HEK293 (cell line): ENCODE measurements around the gene HAUS1.
"Not testable (repeated sequence)": the region's sequence is repeated elsewhere in the genome, so short reads cannot be mapped to it uniquely, and the experiment has no call there.

Source experiments
- CTCF ChIA-PET: fragments of 350-600 bp; formaldehyde crosslinking; extraction: SDS; loops from one replicate; lab custom pipeline; 2021; ENCODE audit warnings: antibody characterized with exemption; lab: Yijun Ruan, JAX
- POLR2A ChIA-PET: fragments of 300-600 bp; formaldehyde crosslinking; extraction: SDS; loops from one replicate; lab custom pipeline; 2020; ENCODE audit warnings: antibody characterized with exemption, inconsistent platforms; lab: Yijun Ruan, JAX
- H3K27ac ChIP-seq: fragments of 200-500 bp; sonication (Bioruptor generic); 2 replicates; pipeline ENCODE4 v1.5.1; 2014; ENCODE audit warnings: low read depth, low read length, control low read depth, inconsistent platforms; ENCODE audit errors: extremely low read depth
- H3K36me3 ChIP-seq, 2 experiments: fragments of 200-500 bp in 1 of 2; sonication (Bioruptor generic) in 1 of 2; 1 replicate in 1 of 2; 2 replicates in 1 of 2; pipeline ENCODE4 v1.5.1; 2014 to 2017; ENCODE audit warnings: inconsistent platforms in 2 of 2, low read length in 2 of 2; ENCODE audit not compliant: control insufficient read depth in 2 of 2, insufficient read depth in 1 of 2
- H3K4me1 ChIP-seq: fragments of 200-500 bp; sonication (Bioruptor generic); 2 replicates; pipeline ENCODE4 v1.5.1; 2014; ENCODE audit warnings: mild to moderate bottlenecking, low read length, inconsistent platforms; ENCODE audit not compliant: control insufficient read depth, insufficient read depth
- H3K4me3 ChIP-seq: 2 replicates; pipeline ENCODE4 v1.5.1; 2011; ENCODE audit warnings: low read depth, mild to moderate bottlenecking, control low read depth, low read length, moderate library complexity
- H3K9me3 ChIP-seq: fragments of 200-500 bp; sonication (Bioruptor generic); 2 replicates; pipeline ENCODE4 v1.5.1; 2014; ENCODE audit warnings: low read depth, low read length, inconsistent platforms; ENCODE audit not compliant: control insufficient read depth, insufficient read depth
- HOXA7 ChIP-seq: sonication (generic); formaldehyde crosslinking; IDR thresholded peaks from 2 replicates; pipeline ENCODE4 v1.8.1; 2022; ENCODE audit warnings: missing genetic modification reagents, borderline replicate concordance
- OVOL3 ChIP-seq: fragments of 450-650 bp; formaldehyde crosslinking; IDR thresholded peaks from 2 replicates; pipeline ENCODE4 v1.5.1; 2016; ENCODE audit warnings: missing biosample characterization, missing genetic modification characterization
- ZBTB8A ChIP-seq: fragments of 450-650 bp; formaldehyde crosslinking; IDR thresholded peaks from 2 replicates; pipeline ENCODE4 v1.5.1; 2016; ENCODE audit warnings: missing biosample characterization, missing genetic modification characterization
- ZFP37 ChIP-seq: fragments of 450-650 bp; formaldehyde crosslinking; IDR thresholded peaks from 2 replicates; pipeline ENCODE4 v1.5.1; 2016; ENCODE audit warnings: missing biosample characterization, missing genetic modification characterization
- ZNF140 ChIP-seq: fragments of 450-650 bp; formaldehyde crosslinking; IDR thresholded peaks from 2 replicates; pipeline ENCODE4 v1.5.1; 2016; ENCODE audit warnings: missing biosample characterization, missing genetic modification characterization
- ZNF19 ChIP-seq: fragments of 450-650 bp; formaldehyde crosslinking; IDR thresholded peaks from 2 replicates; pipeline ENCODE4; 2016; ENCODE audit warnings: missing biosample characterization, missing genetic modification characterization, low read depth
- ZNF266 ChIP-seq: fragments of 450-650 bp; formaldehyde crosslinking; IDR thresholded peaks from 2 replicates; pipeline ENCODE4 v1.5.1; 2016; ENCODE audit warnings: missing biosample characterization, missing genetic modification characterization, low read depth
- ZNF394 ChIP-seq: fragments of 450-650 bp; formaldehyde crosslinking; IDR thresholded peaks from 2 replicates; pipeline ENCODE4 v1.5.1; 2016; ENCODE audit warnings: missing biosample characterization, missing genetic modification characterization, mild to moderate bottlenecking, moderate library complexity, borderline replicate concordance
- ZNF404 ChIP-seq: fragments of 450-650 bp; formaldehyde crosslinking; IDR thresholded peaks from 2 replicates; pipeline ENCODE4 v1.5.1; 2017; ENCODE audit warnings: missing biosample characterization, missing genetic modification characterization
- ZNF426 ChIP-seq: fragments of 450-650 bp; formaldehyde crosslinking; IDR thresholded peaks from 2 replicates; pipeline ENCODE4 v1.5.1; 2017; ENCODE audit warnings: missing biosample characterization, missing genetic modification characterization, mild to moderate bottlenecking, inconsistent platforms, moderate library complexity
- ZNF433 ChIP-seq: fragments of 450-650 bp; formaldehyde crosslinking; IDR thresholded peaks from 2 replicates; pipeline ENCODE4 v1.5.1; 2016; ENCODE audit warnings: missing biosample characterization, missing genetic modification characterization, low read depth
- ZNF555 ChIP-seq: fragments of 450-650 bp; formaldehyde crosslinking; conservative IDR thresholded peaks from 2 replicates; pipeline ENCODE4 v1.5.1; 2017; ENCODE audit warnings: missing biosample characterization, mild to moderate bottlenecking, missing genetic modification characterization, inconsistent platforms
- ZNF558 ChIP-seq: fragments of 450-650 bp; formaldehyde crosslinking; IDR thresholded peaks from 2 replicates; pipeline ENCODE4 v1.5.1; 2016; ENCODE audit warnings: missing biosample characterization, missing genetic modification characterization
- ZNF560 ChIP-seq: fragments of 450-650 bp; formaldehyde crosslinking; IDR thresholded peaks from 2 replicates; pipeline ENCODE4 v1.5.1; 2017; ENCODE audit warnings: missing biosample characterization, missing genetic modification characterization, borderline replicate concordance
- ZNF623 ChIP-seq: fragments of 450-650 bp; formaldehyde crosslinking; IDR thresholded peaks from 2 replicates; pipeline ENCODE4 v1.5.1; 2016; ENCODE audit warnings: missing biosample characterization, missing genetic modification characterization
- ZNF629 ChIP-seq: fragments of 450-650 bp; formaldehyde crosslinking; IDR thresholded peaks from 2 replicates; pipeline ENCODE4 v1.5.1; 2017; ENCODE audit warnings: missing biosample characterization, missing genetic modification characterization
- ZNF654 ChIP-seq: fragments of 450-650 bp; formaldehyde crosslinking; IDR thresholded peaks from 2 replicates; pipeline ENCODE4 v1.5.1; 2016; ENCODE audit warnings: low read depth, missing biosample characterization, missing genetic modification characterization
- ZNF664 ChIP-seq: fragments of 450-650 bp; formaldehyde crosslinking; IDR thresholded peaks from 2 replicates; pipeline ENCODE4 v1.5.1; 2016; ENCODE audit warnings: missing biosample characterization, missing genetic modification characterization
- ZNF791 ChIP-seq: fragments of 450-650 bp; formaldehyde crosslinking; IDR thresholded peaks from 2 replicates; pipeline ENCODE4 v1.5.1; 2016; ENCODE audit warnings: missing biosample characterization, missing genetic modification characterization
- ZXDB ChIP-seq: fragments of 450-650 bp; formaldehyde crosslinking; IDR thresholded peaks from 2 replicates; pipeline ENCODE4 v1.5.1; 2016; ENCODE audit warnings: missing biosample characterization, missing genetic modification characterization
- TF ChIP-seq, protein P1 (sequence below): fragments of 450-650 bp; formaldehyde crosslinking; IDR thresholded peaks from 2 replicates; pipeline ENCODE4 v1.5.1; 2016; ENCODE audit warnings: missing biosample characterization, missing genetic modification characterization
- TF ChIP-seq, protein P2 (sequence below): fragments of 450-650 bp; formaldehyde crosslinking; conservative IDR thresholded peaks from 2 replicates; pipeline ENCODE4 v1.5.1; 2016; ENCODE audit warnings: low read depth, missing biosample characterization, missing genetic modification characterization
- TF ChIP-seq, protein P3 (sequence below): fragments of 450-650 bp; formaldehyde crosslinking; conservative IDR thresholded peaks from 2 replicates; pipeline ENCODE4 v1.5.1; 2016; ENCODE audit warnings: low read depth, missing biosample characterization, missing genetic modification characterization

Gene HAUS1

DNA sequence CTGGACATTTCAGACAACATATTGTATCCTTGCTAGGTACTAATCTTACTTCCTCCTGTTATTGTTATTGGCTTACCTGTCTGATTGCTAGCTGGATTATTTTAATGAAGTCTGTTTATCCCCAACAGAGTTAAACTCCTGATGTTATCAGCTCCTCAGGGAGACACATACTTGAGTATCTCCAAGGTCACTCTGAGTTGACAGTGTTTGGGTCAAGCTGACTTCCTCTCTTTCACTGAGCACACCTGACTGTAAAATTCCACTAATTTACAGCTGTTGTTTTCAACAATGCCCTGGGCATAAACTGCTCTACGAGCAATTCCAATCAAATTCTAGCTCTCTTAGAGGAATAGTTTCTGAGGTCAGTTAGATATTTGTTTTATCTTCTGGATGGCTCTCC, 9.6 kb downstream of the HAUS1 start (continued):
- TF ChIP-seq HOXA7 (CRISPR knock-in tag), result no peak
- TF ChIP-seq ZNF140 (tag by site-specific recombination), result no peak

DNA sequence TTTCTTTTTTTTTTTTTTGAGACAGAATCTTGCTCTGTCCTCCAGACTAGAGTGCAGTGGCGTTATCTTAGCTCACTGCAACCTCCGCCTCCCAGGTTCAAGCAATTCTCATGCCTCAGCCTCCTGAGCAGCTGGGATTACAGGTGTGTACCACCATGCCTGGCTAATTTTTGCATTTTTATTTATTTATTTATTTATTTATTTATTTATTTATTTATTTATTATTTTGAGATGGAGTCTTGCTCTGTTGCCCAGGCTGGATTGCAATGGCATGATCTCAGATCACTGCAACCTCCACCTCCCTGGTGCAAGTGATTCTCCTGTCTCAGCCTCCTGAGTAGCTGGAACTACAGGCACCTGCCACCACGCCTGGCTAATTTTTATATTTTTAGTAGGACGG, 22.4 kb downstream of the HAUS1 start:
- H3K4me1 ChIP-seq, POLR2A ChIA-PET, H3K27ac ChIP-seq, H3K4me3 ChIP-seq, H3K9me3 ChIP-seq: not testable (repeated sequence)
- peaks cover 54 to 88% of the 10 kb centered on the region in 2 experiments for H3K36me3 ChIP-seq
- CTCF ChIA-PET, result interaction anchor here (0.5 to 1.3 kb wide), 3 partner anchors 9 to 516 kb away, joined by 3 read pairs; no protein-coding TSS in a partner anchor
- TF ChIP-seq ZNF404 (tag by site-specific recombination) (0 out of 2 replicates have a peak, but pooled peaks have one; percentile 41), ZBTB8A (peak; percentile 69), ZXDB (tag by site-specific recombination) (peak; percentile 58; the same call in 1 of the 2 replicates), ZNF266 (peak; percentile 61), ZNF426 (tag by site-specific recombination) (peak; percentile 79), ZNF19 (0 out of 2 replicates have a peak, but pooled peaks have one; percentile 74), ZNF654 (tag by site-specific recombination) (peak; percentile 39), ZNF560 (tag by site-specific recombination) (0 out of 2 replicates have a peak, but pooled peaks have one; percentile 65), ZNF140 (tag by site-specific recombination) (peak; percentile 66; the same call in 1 of the 2 replicates), ZFP37 (peak; percentile 52; the same call in 1 of the 2 replicates), ZNF433 (tag by site-specific recombination) (peak; percentile 51; the same call in 1 of the 2 replicates), ZNF558 (peak; percentile 60; the same call in 1 of the 2 replicates), ZNF791 (peak; percentile 16; the same call in 1 of the 2 replicates), ZNF664 (0 out of 2 replicates have a peak, but pooled peaks have one; percentile 40), OVOL3 (peak; percentile 35; the same call in 1 of the 2 replicates), ZNF555 (peak; percentile 64), ZNF629 (peak; percentile 42; the same call in 1 of the 2 replicates), ZNF394 (tag by site-specific recombination) (peak; percentile 90), ZNF623 (tag by site-specific recombination) (peak; percentile 72)
- TF ChIP-seq, protein P1, sequence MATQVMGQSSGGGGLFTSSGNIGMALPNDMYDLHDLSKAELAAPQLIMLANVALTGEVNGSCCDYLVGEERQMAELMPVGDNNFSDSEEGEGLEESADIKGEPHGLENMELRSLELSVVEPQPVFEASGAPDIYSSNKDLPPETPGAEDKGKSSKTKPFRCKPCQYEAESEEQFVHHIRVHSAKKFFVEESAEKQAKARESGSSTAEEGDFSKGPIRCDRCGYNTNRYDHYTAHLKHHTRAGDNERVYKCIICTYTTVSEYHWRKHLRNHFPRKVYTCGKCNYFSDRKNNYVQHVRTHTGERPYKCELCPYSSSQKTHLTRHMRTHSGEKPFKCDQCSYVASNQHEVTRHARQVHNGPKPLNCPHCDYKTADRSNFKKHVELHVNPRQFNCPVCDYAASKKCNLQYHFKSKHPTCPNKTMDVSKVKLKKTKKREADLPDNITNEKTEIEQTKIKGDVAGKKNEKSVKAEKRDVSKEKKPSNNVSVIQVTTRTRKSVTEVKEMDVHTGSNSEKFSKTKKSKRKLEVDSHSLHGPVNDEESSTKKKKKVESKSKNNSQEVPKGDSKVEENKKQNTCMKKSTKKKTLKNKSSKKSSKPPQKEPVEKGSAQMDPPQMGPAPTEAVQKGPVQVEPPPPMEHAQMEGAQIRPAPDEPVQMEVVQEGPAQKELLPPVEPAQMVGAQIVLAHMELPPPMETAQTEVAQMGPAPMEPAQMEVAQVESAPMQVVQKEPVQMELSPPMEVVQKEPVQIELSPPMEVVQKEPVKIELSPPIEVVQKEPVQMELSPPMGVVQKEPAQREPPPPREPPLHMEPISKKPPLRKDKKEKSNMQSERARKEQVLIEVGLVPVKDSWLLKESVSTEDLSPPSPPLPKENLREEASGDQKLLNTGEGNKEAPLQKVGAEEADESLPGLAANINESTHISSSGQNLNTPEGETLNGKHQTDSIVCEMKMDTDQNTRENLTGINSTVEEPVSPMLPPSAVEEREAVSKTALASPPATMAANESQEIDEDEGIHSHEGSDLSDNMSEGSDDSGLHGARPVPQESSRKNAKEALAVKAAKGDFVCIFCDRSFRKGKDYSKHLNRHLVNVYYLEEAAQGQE (tag by site-specific recombination), result peak; percentile 54; the same call in 1 of the 2 replicates
- TF ChIP-seq, protein P2, sequence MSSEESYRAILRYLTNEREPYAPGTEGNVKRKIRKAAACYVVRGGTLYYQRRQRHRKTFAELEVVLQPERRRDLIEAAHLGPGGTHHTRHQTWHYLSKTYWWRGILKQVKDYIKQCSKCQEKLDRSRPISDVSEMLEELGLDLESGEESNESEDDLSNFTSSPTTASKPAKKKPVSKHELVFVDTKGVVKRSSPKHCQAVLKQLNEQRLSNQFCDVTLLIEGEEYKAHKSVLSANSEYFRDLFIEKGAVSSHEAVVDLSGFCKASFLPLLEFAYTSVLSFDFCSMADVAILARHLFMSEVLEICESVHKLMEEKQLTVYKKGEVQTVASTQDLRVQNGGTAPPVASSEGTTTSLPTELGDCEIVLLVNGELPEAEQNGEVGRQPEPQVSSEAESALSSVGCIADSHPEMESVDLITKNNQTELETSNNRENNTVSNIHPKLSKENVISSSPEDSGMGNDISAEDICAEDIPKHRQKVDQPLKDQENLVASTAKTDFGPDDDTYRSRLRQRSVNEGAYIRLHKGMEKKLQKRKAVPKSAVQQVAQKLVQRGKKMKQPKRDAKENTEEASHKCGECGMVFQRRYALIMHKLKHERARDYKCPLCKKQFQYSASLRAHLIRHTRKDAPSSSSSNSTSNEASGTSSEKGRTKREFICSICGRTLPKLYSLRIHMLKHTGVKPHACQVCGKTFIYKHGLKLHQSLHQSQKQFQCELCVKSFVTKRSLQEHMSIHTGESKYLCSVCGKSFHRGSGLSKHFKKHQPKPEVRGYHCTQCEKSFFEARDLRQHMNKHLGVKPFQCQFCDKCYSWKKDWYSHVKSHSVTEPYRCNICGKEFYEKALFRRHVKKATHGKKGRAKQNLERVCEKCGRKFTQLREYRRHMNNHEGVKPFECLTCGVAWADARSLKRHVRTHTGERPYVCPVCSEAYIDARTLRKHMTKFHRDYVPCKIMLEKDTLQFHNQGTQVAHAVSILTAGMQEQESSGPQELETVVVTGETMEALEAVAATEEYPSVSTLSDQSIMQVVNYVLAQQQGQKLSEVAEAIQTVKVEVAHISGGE (tag by site-specific recombination), result peak; percentile 81
- TF ChIP-seq, protein P3, sequence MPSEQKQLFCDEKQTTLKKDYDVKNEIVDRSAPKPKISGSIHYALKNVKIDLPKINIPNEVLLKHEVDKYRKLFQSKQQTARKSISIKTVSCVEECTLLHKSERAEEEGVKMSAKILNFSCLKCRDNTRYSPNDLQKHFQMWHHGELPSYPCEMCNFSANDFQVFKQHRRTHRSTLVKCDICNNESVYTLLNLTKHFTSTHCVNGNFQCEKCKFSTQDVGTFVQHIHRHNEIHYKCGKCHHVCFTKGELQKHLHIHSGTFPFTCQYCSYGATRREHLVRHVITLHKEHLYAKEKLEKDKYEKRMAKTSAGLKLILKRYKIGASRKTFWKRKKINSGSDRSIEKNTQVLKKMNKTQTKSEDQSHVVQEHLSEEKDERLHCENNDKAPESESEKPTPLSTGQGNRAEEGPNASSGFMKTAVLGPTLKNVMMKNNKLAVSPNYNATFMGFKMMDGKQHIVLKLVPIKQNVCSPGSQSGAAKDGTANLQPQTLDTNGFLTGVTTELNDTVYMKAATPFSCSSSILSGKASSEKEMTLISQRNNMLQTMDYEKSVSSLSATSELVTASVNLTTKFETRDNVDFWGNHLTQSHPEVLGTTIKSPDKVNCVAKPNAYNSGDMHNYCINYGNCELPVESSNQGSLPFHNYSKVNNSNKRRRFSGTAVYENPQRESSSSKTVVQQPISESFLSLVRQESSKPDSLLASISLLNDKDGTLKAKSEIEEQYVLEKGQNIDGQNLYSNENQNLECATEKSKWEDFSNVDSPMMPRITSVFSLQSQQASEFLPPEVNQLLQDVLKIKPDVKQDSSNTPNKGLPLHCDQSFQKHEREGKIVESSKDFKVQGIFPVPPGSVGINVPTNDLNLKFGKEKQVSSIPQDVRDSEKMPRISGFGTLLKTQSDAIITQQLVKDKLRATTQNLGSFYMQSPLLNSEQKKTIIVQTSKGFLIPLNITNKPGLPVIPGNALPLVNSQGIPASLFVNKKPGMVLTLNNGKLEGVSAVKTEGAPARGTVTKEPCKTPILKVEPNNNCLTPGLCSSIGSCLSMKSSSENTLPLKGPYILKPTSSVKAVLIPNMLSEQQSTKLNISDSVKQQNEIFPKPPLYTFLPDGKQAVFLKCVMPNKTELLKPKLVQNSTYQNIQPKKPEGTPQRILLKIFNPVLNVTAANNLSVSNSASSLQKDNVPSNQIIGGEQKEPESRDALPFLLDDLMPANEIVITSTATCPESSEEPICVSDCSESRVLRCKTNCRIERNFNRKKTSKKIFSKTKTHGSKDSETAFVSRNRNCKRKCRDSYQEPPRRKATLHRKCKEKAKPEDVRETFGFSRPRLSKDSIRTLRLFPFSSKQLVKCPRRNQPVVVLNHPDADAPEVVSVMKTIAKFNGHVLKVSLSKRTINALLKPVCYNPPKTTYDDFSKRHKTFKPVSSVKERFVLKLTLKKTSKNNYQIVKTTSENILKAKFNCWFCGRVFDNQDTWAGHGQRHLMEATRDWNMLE (tag by site-specific recombination), result peak; percentile 82
